HG02870 (cell line): ENCODE data around the gene CXADR.

ENCODE experiments used
- ATAC-seq: cut with Tn5 transposase; IDR thresholded peaks from one replicate; pipeline ENCODE4 v1.9.1; 2021; ENCODE audit warnings: mild to moderate bottlenecking, moderate library complexity; ENCODE audit not compliant: unreplicated experiment

CXADR gene

GRCh38 chr21:17539323-17539722 lies 26.5 kb downstream of the CXADR start:
- ATAC-seq: no peak

GRCh38 chr21:17539743-17540341 lies 27.0 kb downstream of the CXADR start:
- no peak for ATAC-seq

- no peak for ATAC-seq
Measured at GRCh38 chr21:17540530-17540929, 27.7 kb downstream of the CXADR start.

- ATAC-seq: no peak
Measured at GRCh38 chr21:17542371-17543011, 29.6 kb downstream of the CXADR start.

GRCh38 chr21:17545007-17545406 lies 32.2 kb downstream of the CXADR start:
- no peak for ATAC-seq

DNA sequence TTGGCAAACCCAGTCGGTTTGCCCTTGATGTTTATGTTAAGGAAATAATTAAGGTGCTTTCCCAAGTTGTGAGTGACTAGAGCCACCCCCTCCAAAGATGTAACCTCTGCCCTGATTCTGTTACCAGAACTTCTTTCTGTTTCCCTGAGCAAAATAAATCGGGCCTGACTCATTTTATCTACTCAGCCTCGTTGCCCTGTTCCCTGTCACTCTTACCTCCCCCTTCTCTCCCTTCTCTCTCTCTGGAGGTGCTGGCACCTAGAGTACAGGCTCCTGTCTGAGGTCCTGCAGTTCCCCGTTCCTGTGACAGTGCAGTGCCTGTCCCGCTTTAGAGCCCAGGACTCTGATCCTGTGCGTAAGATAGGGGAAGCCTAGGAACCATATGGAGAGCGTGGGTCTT lies 35.4 kb downstream of the CXADR start:
- ATAC-seq: no peak

DNA sequence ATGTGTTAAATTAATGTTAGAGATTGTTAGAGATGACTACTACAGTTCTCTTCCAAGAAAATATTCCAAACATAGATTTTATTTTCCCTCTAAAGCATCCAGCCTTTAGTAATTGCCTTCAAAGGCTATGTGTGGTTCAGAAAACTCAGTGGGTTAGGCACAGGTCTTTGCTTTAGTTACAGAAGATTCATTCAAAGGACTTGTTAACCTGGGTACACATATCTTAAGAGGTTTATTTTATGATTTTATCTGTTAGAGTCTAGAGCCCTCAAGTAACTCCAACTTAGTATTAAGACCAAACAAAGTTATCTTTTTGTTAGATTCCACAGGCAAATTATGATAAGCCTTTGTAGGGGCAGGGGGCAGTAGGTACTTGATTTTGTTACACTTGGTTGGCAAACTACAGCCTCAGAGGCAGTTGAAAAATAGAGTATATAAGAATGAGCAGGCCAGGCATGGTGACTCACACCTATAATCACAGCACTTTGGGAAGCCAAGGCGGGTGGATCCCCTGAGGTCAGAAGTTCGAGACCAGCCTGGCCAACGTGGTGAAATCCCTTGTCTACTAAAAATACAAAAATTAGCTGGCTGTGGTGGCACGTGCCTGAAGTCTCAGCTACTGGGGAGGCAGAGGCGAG lies 37.9 kb downstream of the CXADR start:
- no peak for ATAC-seq

DNA sequence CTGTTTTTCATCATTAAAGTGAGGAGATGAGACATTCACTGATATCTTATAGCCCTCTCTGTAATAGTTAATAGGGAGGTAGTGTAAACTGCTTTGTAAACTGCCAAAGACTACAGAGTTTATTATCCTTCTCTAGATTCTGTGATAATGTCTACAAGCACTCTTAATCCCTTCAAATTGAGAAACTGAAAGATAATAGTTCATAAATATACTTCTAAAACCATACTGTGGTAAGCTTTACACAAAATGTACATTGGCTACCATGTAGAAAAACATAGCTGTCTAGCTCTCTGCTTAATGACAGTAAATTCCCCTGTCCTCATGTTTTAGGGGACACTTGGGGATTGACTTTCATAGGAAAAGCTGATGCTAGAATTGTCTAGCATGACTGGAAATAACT lies 39.6 kb downstream of the CXADR start:
- no peak for ATAC-seq

DNA sequence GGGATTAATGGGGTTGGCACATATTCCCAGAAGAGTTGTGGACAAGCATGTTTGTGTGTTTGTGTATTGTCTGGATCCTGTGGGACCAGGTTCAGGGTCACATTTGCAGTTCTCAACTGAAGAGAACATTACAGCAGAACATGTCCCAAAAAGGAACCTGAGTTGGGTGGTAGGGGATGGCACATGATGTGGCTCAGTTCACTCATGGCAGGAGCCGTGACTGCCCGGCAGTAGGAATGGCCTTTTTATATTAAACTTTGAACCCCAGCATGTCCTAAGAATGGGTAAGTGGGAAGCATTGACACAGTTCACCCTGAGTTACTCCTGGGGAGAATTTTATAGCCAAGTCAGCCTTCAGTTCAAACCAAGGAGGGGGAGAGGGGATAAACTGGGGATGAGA lies 41.3 kb downstream of the CXADR start:
- no peak for ATAC-seq

DNA sequence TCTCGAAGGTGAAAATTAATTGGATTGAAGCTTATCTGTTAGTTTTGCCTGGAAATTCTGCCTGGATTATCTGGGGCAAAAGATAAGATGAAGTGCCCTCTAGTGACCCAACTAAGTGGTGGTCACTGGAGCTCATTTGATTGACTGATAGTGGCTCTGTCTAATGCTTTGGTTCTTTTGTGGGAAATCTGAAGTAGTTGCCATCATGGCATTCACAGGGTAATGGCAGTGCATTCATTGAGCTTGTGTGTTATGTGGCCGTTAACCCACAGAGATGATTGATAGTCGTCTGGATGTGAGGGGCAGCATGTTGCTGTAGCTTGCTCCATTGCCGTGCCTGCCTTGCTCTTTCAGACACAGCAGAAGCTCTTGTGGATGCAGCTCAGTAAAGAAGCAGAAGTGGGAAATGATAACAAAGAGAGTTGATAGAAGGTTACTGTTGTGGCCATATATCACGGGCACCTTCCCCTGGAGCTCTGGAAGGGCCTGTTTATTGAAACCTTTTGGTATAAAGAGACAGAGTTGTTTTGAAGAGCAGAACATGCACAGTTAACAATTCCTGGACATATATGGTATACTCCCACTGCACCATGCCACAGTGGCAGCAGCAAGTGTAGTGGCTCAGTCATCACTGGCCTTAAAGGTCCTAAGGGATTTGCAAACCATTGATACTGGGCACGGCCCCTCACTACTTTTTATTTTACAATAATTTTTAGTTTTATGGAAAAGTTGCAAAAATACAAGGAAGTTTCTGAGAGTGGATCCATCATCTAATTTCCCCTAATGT lies 42.0 kb downstream of the CXADR start:
- no peak for ATAC-seq

GRCh38 chr21:17560377-17561025 lies 47.7 kb downstream of the CXADR start:
- no peak for ATAC-seq

DNA sequence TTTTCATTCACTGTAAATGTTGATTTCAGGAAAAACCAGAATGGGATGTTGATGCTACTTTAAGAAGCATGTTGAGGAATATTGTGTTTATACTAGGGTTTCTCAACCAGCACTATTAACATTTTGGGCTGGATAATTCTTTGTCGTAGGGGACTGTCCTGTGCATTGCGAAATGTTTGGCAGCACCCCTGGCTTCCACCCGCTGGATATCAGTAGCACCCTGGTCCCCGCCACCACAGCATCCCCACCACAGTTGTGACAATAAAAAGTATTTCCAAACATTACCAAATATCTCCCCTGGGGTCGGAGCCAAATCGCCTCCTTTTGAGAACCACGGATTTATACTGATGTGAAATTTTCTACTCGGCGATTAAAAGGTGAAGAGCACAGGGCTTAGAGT lies 57.9 kb downstream of the CXADR start:
- no peak for ATAC-seq

GRCh38 chr21:17572431-17572830 lies 59.6 kb downstream of the CXADR start:
- no peak for ATAC-seq

GRCh38 chr21:17575076-17575475 lies 62.2 kb downstream of the CXADR start:
- ATAC-seq: no peak

DNA sequence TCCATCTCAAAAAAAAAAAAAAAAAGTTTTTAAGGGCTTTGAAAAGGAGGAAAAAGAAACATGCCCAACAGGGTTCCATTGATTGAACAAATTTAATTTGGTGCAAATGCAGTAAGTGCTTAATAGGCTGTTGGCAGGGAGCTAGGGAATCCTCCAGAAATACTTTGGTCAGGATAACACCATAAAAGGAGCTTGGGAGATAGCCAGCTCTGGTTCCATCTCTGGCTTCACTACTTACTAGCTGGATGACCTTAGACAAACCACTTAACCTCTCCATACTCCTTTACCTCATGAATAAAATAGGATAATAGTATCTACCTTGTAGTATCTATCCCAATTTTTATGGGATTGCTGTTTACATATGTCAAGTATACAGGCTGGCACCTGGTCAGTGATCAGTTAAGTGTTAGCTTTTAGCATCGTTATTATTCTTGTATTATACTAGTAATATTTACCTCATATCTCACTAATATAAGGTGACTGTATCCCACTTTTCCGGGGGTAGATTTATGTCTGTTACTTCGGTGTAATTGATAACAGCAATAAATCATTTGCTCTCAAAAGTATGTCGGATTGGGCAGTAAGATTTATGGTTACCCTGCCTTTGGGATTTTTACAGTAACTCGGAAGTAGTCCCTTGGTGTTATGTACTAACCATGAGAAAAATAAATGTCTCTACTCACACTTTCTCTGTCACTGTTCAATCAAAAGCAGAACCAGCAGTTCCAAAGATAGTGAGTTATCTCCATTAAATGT lies 63.4 kb downstream of the CXADR start:
- ATAC-seq: no peak

DNA sequence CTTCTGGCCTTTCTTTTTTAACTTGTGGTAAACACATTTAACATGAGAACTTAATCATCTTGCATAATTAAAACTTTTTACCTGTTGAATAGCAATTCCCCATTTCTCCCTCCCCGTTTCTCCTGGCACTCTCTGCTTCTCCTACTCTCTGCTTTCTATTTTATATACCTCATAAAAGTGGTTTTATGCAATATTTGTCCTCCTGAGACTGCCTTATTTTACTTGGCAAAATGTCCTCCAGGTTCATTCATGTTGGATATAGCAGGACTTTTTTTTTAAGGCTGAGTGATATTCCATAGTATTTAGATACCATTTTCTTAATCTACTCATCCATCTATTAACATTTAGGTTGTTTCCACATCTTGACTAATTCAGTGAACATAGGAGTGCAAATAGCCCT lies 64.9 kb downstream of the CXADR start:
- no peak for ATAC-seq

DNA sequence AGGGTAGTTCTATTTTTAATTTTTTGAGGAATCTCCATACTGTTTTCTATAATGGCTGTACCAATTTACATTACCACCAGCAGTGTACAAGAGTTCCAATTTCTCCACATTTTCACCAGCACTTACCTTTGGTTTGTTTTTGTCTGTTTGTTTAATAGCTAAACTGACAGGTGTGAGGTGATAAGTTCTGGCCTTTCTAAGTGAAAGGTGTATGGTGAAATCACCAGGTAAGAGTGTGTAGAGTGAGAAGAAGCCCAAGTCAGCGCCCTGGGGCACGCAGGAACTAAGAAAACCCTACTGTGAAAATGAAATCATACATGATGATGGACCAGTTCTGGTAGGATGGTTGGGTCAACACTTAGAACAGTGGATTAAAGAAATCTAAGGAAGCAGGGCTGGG lies 65.3 kb downstream of the CXADR start:
- no peak for ATAC-seq

- no peak for ATAC-seq
Measured at GRCh38 chr21:17578876-17579275, 66.0 kb downstream of the CXADR start.

- ATAC-seq: no peak
Measured at GRCh38 chr21:17580319-17580718, 67.5 kb downstream of the CXADR start.

GRCh38 chr21:17583898-17584297 lies 71.1 kb downstream of the CXADR start:
- ATAC-seq: no peak
